Activated CD4-positive, CD25-positive, alpha-beta regulatory T cell treated with anti-CD3 and anti-CD28 coated beads, Interleukin-2, amount 50 U/mL, for 24 hours (primary cell): Measurements from ENCODE around the gene PTPRJ.
A peak's percentile ranks its signal among the peaks of the same experiment; 100 is the strongest.

Experiments
- ATAC-seq, 2 donors: fragments of 150-1000 bp; cut with Tn5 transposase; one replicate each; pipeline ENCODE4 v1.10.0; 2021; ENCODE audit warnings: mild to moderate bottlenecking in 1 of 2, moderate library complexity in 1 of 2

PTPRJ gene

DNA sequence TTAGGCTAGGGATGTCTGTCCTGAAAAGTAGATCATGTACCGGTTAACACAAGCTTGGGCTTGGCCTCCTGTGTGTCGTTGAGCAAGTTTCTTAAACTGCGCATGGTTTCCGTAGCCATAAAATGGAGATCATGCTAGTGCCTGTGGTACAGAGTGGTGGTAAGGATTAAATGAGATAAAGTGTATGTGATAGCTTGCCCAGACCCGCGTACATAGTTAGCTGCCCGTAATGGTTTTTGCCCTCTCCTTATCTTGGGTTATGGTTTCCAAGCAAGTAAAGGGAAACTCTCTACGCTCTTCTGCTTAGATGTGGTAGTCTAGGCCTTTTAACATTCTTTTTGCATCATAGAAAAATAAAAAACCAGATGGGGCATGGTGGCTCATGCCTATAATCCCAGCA lies 11.0 kb upstream of the PTPRJ start:
- no peak for ATAC-seq

DNA sequence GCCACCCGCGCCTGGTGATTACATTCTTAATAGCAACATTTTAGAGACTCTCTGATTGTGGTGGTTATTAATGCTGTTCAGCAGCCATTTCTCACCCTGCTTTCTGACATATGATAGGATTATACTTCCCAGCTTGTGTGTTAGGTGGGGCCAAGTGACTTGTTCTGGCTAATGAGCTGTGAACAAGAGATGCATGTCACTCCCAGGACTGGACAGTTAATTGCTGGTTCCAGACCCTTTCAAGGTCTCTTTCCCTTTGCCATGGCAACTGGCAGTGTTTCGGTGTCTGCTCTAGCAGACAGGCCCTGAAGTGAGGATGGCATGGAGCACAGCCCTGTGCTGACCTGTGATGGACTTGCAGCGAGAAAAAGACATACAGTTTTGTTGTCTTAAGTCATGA lies 8.9 kb upstream of the PTPRJ start:
- ATAC-seq: no peak

DNA sequence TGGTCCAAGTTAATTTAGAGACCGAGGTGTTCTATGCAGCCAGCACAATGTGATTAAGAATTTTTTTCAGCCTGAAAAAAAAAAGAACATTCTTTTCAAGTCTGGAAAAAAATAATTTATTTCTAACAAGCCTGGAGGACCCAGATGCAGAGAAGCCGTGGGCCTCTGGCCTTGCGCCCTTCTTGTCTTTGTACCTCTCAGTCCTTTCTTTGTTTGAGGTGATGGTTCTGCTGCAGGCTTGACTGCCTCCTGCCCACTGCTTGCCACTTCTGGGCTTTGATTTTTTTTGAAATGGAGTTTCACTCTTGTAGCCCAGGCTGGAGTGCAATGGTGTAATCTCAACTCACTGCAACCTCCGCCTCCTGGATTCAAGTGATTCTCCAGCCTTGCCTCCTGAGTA lies 7.2 kb upstream of the PTPRJ start:
- ATAC-seq: no peak

DNA sequence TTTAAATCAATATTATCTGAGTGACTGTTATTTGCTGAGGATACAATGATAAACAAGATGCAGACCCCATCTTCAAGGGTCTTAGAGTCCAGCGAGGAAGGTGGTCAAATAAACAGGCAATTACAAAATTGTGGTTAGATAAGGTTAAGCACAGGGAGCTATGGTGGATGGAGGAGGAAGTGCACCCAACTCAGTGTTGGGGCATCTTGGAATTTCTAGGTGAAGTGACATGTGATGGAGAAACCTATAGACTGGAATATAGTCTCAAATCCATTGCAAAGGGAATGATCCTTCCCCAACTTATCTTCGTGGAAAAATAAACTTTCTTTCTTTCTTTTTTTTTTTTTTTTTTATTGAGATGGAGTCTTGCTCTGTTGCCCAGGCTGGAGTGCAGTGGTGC lies 3.4 kb upstream of the PTPRJ start:
- ATAC-seq: no peak

DNA sequence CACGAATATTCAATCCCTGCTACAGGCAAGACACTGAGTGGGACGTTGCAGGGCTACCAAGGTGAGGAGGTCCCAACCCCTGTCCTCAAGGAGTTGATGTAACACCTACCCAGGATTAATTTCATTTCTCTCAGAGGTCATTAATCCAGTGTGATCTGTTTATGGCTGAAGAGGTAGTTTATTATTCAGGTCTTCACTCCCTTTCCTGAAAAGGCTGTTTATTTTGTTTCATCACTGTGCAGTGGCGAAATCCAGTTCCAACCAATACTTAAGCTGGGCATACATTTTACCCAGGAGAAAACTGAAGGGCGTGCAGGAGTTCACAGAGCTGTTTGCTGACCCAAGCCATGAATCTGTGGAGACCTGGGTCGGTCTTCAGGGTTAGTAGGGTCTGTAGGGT lies 2.7 kb upstream of the PTPRJ start:
- ATAC-seq: no peak

DNA sequence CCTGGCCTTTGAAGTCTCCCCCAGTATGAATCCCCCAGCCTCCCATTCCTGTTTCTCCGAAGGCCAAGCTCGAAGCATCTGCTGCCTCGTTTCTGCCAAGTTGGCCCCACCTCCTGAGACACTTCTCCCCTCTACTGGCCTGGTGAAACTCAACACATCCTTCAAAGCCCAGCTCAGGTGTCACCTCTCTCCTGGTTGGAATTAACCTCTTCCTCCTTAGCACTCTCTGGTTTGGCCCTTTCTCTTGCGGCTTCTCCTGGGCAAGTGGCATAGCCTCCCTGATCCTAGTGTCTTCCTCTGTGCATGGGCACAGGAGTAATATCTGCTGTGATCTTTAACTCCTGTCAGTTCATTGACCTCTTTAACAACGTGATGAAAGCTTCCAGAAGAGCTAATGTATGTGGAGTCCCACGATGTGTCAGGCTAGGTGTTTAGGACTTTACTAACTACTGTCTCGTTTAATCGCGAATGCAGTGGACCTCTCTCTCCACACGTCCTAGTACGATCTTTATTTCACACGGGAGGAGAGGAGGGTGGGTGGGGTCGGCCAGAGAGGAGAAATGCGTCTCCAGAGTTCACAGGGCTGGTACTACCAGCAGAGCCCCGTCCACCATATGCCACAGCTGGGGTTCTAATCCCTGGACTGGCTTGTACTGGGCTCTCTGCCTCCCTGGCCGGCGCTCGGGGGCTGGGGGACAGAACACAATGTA lies 826 bp upstream of the PTPRJ start:
- no peak for ATAC-seq

DNA sequence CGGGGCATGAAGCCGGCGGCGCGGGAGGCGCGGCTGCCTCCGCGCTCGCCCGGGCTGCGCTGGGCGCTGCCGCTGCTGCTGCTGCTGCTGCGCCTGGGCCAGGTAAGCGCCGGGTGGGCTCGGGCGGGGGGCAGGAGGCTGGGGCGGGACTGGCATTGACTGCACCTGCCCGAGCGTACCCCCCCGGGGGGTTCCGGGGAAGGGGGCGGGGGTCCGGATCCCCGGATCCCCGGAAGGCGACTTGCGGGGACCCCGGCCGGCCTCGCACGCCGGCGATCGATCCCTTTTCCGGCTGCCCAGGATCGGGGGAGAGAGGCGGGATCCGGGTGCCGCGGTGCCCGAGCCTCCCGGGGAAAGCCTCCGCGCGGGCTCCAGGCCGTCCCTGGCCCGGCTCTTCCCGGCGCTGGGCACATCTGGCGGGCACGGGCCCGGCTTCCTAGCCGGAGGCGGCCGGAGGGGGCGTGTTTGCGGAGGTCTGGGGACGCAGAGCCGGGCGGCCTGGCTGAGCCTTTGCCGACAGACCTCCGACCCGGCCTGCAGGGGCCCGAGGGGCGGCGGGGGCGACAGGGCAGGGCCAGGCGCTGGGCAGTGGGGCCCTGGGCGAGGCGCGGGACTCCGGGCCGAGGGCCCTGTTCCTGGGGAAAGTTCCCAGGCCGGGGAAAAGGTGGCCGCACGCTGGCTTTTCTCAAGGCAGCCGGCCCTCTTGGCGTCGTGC lies 705 bp downstream of the PTPRJ start:
- peak; percentile 60 to 65 for ATAC-seq

DNA sequence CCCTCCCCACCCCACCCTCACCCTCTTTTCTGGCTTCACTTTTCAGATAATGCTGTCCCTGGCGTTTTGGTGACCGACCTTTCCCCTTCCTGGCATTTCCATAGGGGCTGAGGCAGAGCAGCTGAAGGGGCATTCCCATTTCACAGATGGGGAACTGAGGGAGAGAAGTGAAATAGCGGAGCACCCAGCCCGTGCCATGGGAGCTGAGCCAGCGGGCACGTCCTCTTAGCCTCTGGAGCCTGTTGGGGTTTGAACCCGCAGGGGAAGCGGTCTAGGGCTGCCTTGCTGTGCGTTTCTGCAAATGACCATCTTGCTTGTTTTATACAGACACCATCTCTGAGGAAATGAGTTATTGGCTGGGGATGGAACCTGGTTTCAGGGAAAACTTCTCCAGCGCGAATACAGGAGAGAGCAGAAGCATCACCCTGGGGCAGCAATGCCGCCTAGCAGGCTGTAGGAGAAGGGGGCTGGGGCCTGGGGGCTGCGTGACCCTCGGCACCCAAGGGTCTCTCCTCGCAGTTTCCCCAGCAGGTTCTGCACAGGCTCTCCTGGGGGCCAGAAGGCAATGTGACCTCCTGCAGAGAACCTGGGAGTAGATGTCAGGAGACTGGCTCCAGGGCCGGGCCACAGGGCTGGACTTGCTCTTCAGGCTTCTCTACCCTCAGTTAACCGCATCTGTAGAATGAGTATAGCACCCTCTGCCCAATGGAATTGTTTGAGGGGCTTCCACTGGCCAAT lies 1.5 kb downstream of the PTPRJ start:
- peak in 1 of 2 donors; percentile 11 for ATAC-seq

DNA sequence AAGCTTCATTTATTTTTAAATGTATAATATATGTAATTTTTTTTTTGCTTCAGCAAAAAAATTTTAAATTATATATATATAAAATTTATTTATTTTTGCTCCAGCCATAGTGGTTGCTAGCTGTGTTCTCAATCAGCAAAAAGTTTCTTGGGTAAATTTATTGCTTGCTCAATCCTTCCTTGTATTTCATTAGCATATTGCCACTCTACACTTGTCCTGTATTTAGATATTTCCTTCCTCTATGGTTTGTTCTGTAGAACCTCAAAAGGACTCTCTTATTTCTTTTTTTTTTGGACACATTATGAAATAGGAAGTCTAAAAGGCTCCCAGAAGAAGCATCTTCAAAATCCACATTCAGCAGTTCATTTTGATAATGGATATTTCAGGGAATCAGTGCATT lies 2.3 kb downstream of the PTPRJ start:
- ATAC-seq: no peak

DNA sequence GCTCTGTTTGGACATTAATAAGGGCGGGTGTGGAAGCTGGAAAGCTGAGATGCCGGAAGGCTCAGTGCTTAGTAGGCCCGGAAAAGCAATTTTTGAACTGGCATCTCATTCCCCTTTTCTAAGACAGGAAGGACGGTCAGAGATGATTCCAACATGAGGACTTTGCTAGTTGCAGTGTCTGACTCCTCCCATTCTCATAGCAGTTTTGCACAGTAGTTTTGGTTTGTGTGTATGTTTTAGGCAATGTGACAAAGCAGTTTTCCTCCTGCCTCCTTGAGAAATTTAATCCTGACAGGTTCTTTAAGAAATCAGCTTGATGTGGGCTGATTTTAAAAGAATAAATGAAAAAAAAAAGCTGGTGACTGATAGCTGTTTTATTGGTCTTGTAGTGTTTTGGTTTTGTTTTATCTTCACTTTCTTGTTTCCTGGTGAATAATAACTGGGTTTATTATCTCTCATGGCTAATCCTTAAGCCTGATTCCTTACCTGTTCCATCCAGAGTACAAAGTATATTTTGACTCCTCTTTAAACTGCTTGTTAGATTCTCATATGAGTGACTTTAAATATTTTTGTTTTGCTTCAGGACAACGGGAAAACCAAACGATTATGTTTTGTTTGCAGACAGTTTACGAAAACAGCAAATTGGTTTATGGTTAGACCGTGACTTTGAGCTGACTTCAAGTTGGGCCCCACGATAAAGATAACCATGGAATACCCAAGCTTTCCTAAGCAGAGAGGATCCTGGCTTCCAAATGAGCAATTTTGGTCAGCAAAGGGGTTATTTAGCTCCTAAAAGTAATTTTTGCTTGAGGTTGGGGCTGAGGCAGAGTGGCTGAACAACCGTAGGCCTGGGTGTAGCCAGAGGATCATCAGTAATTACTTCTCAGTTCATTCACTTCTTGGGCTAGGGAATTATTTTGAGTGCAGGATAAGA lies 3.4 kb downstream of the PTPRJ start:
- ATAC-seq: peak in 1 of 2 donors; percentile 12

DNA sequence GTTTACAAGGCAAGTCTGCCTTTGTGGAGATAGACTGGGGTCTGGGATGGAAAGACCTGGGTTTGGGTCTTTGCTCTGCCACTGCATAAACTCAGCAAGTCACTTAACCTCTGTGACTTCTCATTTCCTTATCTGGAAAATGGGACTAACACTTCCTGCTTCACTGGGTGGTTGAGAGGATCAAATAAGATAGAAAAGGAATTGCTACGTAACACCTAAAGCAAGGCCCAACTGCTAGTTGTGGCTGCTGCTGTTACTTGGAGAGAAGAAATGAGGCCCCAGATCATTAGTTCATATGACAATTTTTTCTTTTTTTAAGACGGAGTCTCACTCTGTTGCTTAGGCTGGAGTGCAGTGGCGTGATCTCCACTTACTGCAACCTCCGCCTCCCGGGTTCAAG lies 5.9 kb downstream of the PTPRJ start:
- no peak for ATAC-seq

DNA sequence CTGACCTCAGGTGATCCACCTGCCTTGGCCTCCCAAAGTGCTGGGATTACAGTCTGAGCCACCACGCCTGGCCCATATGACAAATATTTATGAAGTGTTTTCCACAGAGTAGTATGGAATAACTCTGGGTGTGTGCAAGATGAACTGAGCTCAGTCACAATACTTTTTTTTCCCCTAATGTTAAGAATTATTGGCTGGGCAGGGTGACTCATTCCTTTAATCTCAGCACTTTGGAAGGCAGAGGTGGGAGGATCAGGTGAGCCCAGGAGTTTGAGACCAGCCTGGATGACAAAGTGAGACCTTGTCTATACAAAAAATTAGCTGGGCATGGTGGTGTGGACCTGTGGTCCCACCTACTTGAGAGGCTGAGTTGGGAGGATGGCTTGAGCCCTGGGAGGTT lies 6.4 kb downstream of the PTPRJ start:
- ATAC-seq: peak in 1 of 2 donors; percentile 15

DNA sequence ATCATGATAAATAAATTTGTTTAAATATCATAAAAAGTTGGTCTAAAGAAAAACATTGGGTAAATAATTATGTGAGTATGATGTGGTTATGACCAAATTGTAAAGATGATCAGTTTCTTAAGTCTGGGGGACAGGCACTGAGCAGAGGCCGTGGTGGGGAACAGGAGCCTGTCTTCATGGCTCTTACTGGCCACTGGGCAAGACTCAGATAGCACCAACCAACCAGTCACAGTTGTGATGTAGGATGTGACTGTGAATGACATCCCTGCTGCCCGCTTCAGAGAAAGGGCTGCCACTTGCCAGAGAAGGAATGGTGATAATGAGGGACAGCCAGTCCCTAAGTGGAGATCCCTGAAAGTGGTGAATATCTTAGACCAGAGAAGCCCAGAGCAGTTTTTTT lies 7.0 kb downstream of the PTPRJ start:
- peak; percentile 37 to 38 for ATAC-seq

DNA sequence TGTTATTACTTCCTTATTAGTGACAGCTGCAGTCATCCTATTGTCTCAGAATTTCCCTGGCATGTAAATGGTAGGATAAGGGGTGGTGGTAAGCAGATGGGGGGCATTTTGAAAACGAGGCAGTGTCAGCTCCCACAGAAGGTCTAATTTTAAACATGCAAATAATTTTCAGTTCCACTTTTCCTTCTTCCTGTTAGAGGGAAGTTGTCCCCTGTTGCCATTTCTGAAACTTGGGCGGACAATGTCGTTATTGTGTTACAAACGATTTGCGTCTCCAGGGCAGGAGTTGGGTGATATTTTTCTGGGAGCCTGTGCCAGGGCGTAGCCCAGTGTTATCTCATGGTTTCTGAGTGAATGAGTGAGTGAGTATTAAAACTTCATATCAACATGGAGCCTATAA lies 7.4 kb downstream of the PTPRJ start:
- ATAC-seq: no peak

DNA sequence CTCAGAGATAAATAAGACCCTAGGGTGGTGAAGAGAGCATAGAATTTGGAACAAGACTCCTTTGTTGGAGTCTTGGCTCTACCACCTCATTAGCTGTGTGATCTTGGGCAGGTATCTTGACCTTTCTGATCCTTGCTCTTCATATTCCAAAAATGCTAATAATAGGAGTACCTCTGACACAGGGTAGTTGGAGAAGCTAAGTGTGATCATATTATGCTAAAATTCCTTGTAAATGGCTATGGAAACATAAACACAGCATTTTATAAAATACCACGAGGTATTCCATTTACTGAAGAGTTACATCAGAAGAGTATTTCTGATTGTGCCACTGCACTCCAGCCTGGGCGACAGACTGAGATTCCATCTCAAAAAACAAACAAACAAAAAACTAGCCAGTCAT lies 9.4 kb downstream of the PTPRJ start:
- ATAC-seq: no peak

DNA sequence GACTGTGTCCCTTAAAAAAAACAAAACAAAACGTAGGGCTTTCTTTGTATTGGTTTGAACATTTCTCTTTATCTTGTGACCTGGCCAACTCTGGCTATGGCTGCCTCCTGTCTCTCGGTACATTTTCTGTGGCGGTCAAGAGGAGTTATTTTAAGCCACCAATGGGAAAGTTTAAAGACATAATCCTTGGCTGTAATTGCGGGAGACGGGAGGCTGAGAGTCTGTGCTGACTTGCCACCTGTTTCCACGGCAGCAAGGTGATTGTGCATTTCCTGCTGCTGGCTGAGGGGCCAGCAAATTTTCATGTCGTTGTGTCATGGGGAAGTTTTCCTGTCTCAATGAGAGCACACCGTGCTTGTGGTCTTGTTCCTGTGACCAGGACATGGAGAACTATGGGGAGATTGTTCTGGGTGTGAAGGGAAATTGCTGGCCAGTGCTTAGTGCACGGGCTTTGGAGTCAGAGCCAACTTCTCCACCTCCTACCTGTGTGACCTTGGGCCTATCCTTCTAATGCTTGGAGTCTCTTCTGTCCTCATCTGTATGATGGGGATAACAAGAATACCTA lies 11.0 kb downstream of the PTPRJ start:
- ATAC-seq: peak; percentile 17 to 22

DNA sequence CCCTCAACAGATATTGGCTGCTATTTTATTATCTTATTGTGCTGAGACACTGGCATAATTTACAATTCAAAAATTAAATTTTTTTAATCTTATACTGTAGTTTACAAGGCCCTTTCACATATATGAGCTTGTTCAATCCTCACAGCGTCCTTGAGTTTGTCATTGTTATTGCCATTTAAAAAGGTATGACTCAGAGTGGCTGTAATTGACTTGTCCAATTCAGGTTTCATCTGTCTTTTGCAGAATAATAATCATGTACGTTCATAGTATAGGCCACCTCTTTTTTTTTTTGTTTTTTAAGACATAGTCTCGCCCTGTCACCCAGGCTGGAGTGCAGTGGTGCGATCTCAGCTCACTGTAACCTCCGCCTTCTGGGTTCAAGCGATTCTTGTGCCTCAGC lies 11.5 kb downstream of the PTPRJ start:
- ATAC-seq: peak; percentile 50 to 53

DNA sequence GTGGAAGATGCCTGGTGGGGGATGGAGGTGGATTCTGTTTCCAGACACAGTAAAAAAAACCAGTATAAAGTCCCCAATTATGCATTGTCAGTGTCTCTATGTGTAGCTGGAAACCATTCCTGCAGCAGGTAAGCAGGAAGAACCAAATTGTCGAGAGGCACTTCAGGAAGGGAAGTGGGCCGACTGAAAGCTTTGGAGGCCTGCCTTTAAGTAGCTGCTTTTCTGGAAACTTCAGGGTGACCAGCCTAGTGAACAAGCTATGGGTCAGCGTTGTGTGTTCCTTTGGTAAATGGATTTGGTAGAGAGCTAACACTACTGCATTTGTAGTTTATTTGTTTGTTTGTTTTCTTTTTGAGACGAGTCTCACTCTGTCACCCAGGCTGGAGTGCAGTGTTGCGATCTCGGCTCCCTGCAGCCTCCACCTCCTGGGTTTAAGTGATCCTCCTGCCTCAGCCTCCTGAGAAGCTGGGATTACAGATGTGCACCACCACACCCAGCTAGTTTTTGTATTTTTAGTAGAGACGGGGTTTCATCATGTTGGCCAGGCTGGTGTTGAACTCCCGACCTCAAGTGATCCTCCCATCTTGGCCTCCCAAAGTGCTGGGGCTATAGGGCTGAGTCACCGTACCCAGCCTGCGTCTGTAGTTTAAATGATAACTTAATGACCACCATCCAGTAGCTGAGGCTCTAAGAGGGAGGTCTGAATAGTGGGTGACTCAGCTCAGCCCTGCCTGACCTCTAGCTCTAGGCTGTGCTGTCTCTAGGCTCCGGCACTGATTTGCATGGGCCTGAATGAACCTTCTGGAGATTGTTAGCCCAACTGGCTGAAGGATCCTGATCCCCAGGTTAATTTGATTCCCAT lies 12.8 kb downstream of the PTPRJ start:
- ATAC-seq: peak in 1 of 2 donors; percentile 44

DNA sequence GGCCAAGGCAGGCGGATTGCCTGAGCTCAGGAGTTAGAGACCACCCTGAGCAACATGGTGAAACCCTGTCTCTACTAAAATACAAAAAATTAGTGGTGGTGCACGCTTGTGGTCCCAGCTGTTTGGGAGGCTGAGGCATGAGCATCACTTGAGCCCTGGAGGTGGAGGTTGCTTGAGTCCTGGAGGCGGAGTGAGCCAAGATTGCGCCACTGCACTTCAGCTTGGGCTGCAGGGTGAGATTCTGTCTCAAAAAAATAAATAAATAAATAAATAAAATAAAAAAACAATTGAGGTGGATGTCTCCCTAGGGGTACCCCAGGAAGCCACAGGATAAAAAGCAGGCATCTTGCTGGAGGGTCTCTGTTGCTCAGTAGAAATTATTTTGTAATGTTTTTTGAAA lies 14.1 kb downstream of the PTPRJ start:
- ATAC-seq: no peak

DNA sequence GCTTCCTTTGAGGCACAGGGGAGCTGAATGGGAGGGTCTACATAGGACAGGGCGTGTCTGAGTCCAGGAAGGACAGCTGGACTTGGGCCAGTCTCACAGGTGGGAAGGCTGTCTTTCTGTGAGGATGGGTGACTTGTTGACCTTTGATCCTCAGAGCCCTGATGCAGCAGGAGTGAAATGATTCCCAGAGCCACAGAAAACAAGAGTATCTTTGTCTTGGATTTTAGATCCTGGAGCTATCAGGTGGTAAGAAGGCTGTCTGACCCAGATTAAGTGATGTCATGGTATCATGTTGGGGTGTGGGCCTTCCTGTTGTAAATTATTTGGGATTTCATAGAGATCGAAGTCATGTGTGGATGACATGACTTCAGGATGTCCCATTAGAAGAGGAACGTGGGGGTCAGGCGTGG lies 15.0 kb downstream of the PTPRJ start:
- ATAC-seq: no peak
